ENCODE data around the gene POMP. TPM values are rescaled to one million over a fixed set of nuclear protein-coding genes. Genes with fewer than 3 reads are reported as not detected.

Gene POMP
- total RNA-seq, 1 donor from 2014 or later: 131 TPM

DNA sequence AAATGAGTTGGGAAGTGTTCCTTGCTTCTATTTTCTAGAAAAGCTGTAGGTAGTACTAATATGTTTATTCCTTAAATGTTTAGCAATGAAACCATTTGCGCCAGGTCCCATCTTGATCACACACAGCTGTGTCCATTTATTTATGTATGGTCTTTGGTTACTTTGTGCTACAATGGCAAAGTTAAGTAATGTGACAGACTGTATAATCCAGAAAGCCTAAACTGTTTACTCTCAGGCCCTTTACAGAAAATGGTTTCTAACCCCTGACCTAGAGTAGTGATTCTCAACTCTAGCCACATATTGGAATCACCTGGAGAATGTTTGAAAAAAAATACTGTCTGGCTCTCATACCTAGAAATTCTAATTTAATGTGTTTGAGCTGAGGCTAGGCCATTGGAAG lies 38.5 kb downstream of the POMP start:
- no peaks in the 10 kb centered on the region for H3K27me3 Mint-ChIP-seq (ENCODE audit: low read depth, unreplicated experiment)
- peaks cover 2% of the 10 kb centered on the region for H3K9me3 Mint-ChIP-seq (ENCODE audit: unreplicated experiment)
- no peaks in the 10 kb centered on the region for H3K4me1 Mint-ChIP-seq (ENCODE audit: low read depth, unreplicated experiment)
- H3K27ac Mint-ChIP-seq (ENCODE audit: unreplicated experiment): no peak overlapping the region
- no peaks in the 10 kb centered on the region for H3K79me2 ChIP-seq (ENCODE audit: insufficient read depth, low read length)
- no peaks in the 10 kb centered on the region for H3K27me3 ChIP-seq (ENCODE audit: insufficient read depth, low read length)
- H3K4me3 Mint-ChIP-seq (ENCODE audit: unreplicated experiment): no peak overlapping the region
- no peak overlapping the region for H3K27ac ChIP-seq (ENCODE audit: low read depth, low read length)
- DNase-seq (ENCODE audit: low read depth) (no peak), FAIRE-seq (no peak)
- peaks cover 3% of the 10 kb centered on the region for H3K4me1 ChIP-seq (ENCODE audit: insufficient read depth, low read length)
- H3K36me3 Mint-ChIP-seq (ENCODE audit: low read depth, unreplicated experiment): peaks cover 4% of the 10 kb centered on the region
- TF ChIP-seq, protein P1, sequence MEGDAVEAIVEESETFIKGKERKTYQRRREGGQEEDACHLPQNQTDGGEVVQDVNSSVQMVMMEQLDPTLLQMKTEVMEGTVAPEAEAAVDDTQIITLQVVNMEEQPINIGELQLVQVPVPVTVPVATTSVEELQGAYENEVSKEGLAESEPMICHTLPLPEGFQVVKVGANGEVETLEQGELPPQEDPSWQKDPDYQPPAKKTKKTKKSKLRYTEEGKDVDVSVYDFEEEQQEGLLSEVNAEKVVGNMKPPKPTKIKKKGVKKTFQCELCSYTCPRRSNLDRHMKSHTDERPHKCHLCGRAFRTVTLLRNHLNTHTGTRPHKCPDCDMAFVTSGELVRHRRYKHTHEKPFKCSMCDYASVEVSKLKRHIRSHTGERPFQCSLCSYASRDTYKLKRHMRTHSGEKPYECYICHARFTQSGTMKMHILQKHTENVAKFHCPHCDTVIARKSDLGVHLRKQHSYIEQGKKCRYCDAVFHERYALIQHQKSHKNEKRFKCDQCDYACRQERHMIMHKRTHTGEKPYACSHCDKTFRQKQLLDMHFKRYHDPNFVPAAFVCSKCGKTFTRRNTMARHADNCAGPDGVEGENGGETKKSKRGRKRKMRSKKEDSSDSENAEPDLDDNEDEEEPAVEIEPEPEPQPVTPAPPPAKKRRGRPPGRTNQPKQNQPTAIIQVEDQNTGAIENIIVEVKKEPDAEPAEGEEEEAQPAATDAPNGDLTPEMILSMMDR (IDR thresholded peaks at IDR 0.05; ENCODE audit: insufficient read depth, low read depth, low read length): no peak
- TF ChIP-seq EZH2 (IDR thresholded peaks at IDR 0.05; ENCODE audit: insufficient read depth, low read length): no peak
- no peak overlapping the region for H3K4me2 ChIP-seq (ENCODE audit: low read length)
- H3K36me3 ChIP-seq (ENCODE audit: insufficient read depth, low read length): no peaks in the 10 kb centered on the region
- no peak overlapping the region for H3K4me3 ChIP-seq (ENCODE audit: insufficient read depth, low read depth, low read length)
- H2AFZ ChIP-seq (ENCODE audit: low read depth, low read length): no peak overlapping the region
- no peaks in the 10 kb centered on the region for H3K9me3 ChIP-seq (ENCODE audit: insufficient read depth, low read depth, low read length)
- H3K9ac ChIP-seq (ENCODE audit: low read length): no peak overlapping the region
- H4K20me1 ChIP-seq (ENCODE audit: insufficient read depth, low read length): no peaks in the 10 kb centered on the region

DNA sequence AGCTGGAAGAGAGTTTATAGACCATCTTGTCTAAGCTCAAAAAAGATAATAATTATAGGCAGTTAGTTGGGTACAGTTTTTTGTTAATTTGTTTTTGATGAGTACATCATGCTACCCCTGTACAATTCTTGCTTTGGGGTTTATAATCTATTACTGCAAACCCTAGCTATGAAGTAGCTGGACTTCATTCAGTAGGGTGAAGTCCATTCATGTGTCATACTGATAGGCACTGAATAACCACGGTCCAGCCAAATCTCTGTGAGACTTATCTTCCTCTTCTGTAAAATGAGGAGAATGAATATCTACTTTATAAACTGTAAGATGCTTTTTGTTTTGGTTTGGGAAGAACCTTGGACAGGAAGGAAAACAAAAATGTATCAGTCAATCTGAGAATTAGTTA lies 40.3 kb downstream of the POMP start:
- no peaks in the 10 kb centered on the region for H3K4me1 ChIP-seq (ENCODE audit: insufficient read depth, low read length)
- H3K27me3 ChIP-seq (ENCODE audit: insufficient read depth, low read length): no peaks in the 10 kb centered on the region
- no peak overlapping the region for H3K27ac ChIP-seq (ENCODE audit: low read depth, low read length)
- no peaks in the 10 kb centered on the region for H4K20me1 ChIP-seq (ENCODE audit: insufficient read depth, low read length)
- Mint-ChIP-seq H3K27ac (ENCODE audit: unreplicated experiment) (no peak overlapping the region), H3K4me3 (ENCODE audit: unreplicated experiment) (no peak overlapping the region), H3K36me3 (ENCODE audit: low read depth, unreplicated experiment) (peaks cover 4% of the 10 kb centered on the region), H3K9me3 (ENCODE audit: unreplicated experiment) (no peaks in the 10 kb centered on the region), H3K4me1 (ENCODE audit: low read depth, unreplicated experiment) (no peaks in the 10 kb centered on the region), H3K27me3 (ENCODE audit: low read depth, unreplicated experiment) (peaks cover 4% of the 10 kb centered on the region)
- TF ChIP-seq, protein P1 (IDR thresholded peaks at IDR 0.05; ENCODE audit: insufficient read depth, low read depth, low read length): no peak
- TF ChIP-seq EZH2 (IDR thresholded peaks at IDR 0.05; ENCODE audit: insufficient read depth, low read length): no peak
- H3K79me2 ChIP-seq (ENCODE audit: insufficient read depth, low read length): no peaks in the 10 kb centered on the region
- H3K4me2 ChIP-seq (ENCODE audit: low read length): no peak overlapping the region
- FAIRE-seq: no peak
- no peak for DNase-seq (ENCODE audit: low read depth)
- no peaks in the 10 kb centered on the region for H3K9me3 ChIP-seq (ENCODE audit: insufficient read depth, low read depth, low read length)
- no peak overlapping the region for H3K9ac ChIP-seq (ENCODE audit: low read length)
- no peaks in the 10 kb centered on the region for H3K36me3 ChIP-seq (ENCODE audit: insufficient read depth, low read length)
- H3K4me3 ChIP-seq (ENCODE audit: insufficient read depth, low read depth, low read length): no peak overlapping the region
- H2AFZ ChIP-seq (ENCODE audit: low read depth, low read length): no peak overlapping the region

DNA sequence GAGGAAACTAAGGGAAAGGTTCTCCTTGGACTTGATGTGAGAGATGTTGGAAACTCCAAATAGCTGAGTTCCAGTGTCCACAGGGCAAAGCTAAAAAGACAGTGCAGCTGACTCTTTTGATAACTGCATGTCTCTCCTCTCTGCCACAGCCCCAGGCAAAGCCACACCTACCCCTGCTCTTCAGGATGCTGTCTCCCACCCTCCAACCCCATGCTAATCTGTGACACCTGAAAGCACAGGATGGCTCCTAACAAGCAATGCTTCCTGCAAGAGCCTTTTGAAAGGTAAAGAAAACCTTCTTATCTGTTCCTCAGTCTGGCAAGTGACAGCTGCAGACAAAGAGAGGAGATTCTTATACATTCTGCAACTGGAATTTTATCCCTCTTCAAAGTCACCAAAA lies 45.4 kb downstream of the POMP start:
- Histone ChIP-seq H3K4me2 (ENCODE audit: low read length) (no peak overlapping the region), H3K27me3 (ENCODE audit: insufficient read depth, low read length) (no peaks in the 10 kb centered on the region), H3K27ac (ENCODE audit: low read depth, low read length) (no peak overlapping the region), H3K4me3 (ENCODE audit: insufficient read depth, low read depth, low read length) (no peak overlapping the region), H3K79me2 (ENCODE audit: insufficient read depth, low read length) (no peaks in the 10 kb centered on the region), H3K4me1 (ENCODE audit: insufficient read depth, low read length) (no peaks in the 10 kb centered on the region), H4K20me1 (ENCODE audit: insufficient read depth, low read length) (no peaks in the 10 kb centered on the region), H3K9me3 (ENCODE audit: insufficient read depth, low read depth, low read length) (no peaks in the 10 kb centered on the region), H3K36me3 (ENCODE audit: insufficient read depth, low read length) (no peaks in the 10 kb centered on the region), H2AFZ (ENCODE audit: low read depth, low read length) (no peak overlapping the region), H3K9ac (ENCODE audit: low read length) (no peak overlapping the region)
- Mint-ChIP-seq H3K4me3 (ENCODE audit: unreplicated experiment) (no peak overlapping the region), H3K36me3 (ENCODE audit: low read depth, unreplicated experiment) (no peaks in the 10 kb centered on the region), H3K9me3 (ENCODE audit: unreplicated experiment) (no peaks in the 10 kb centered on the region), H3K27me3 (ENCODE audit: low read depth, unreplicated experiment) (peaks cover 6% of the 10 kb centered on the region), H3K27ac (ENCODE audit: unreplicated experiment) (no peak overlapping the region), H3K4me1 (ENCODE audit: low read depth, unreplicated experiment) (peaks cover 9% of the 10 kb centered on the region)
- FAIRE-seq (no peak), DNase-seq (ENCODE audit: low read depth) (no peak)
- TF ChIP-seq, protein P1 (IDR thresholded peaks at IDR 0.05; ENCODE audit: insufficient read depth, low read depth, low read length): no peak
- no peak for TF ChIP-seq EZH2 (IDR thresholded peaks at IDR 0.05; ENCODE audit: insufficient read depth, low read length)
